SK-N-SH treated with all-trans-retinoic acid at 6 μM for 48 hours (cell line): ENCODE data around the gene ADCY5.

Experiments used
- ATAC-seq: fragments of 200-7000 bp; cut with Tn5 transposase; 3 replicates; pipeline ENCODE4 v1.9.1; 2020; ENCODE audit warnings: mild to moderate bottlenecking, moderate library complexity
- ARNTL ChIP-seq: fragments of 450-650 bp; formaldehyde crosslinking; IDR thresholded peaks from 2 replicates; pipeline ENCODE4 v1.5.0; 2020; ENCODE audit warnings: low read depth, mild to moderate bottlenecking, moderate library complexity, borderline replicate concordance
- CREB5 ChIP-seq: fragments of 250-450 bp; sonication (Bioruptor Pico); IDR thresholded peaks from 2 replicates; pipeline ENCODE4 v1.5.1; 2020; ENCODE audit warnings: low read depth, mild to moderate bottlenecking, moderate library complexity
- CSDC2 ChIP-seq: fragments of 250-450 bp; sonication (Bioruptor Pico); IDR thresholded peaks from 2 replicates; pipeline ENCODE4 v1.5.0; 2020; ENCODE audit warnings: mild to moderate bottlenecking, moderate library complexity
- ESRRG ChIP-seq: fragments of 250-450 bp; sonication (Bioruptor Pico); IDR thresholded peaks from 2 replicates; pipeline ENCODE4 v1.6.1; 2021; ENCODE audit warnings: mild to moderate bottlenecking
- GLIS3 ChIP-seq: fragments of 250-450 bp; sonication (Bioruptor Pico); IDR thresholded peaks from 2 replicates; pipeline ENCODE4 v1.5.0; 2020; ENCODE audit warnings: mild to moderate bottlenecking, moderate library complexity
- ISL1 ChIP-seq: fragments of 250-450 bp; sonication (Bioruptor Pico); IDR thresholded peaks from 2 replicates; pipeline ENCODE4 v2.1.2; 2022; ENCODE audit warnings: mild to moderate bottlenecking, moderate library complexity
- OSR1 ChIP-seq: fragments of 250-450 bp; sonication (Bioruptor Pico); IDR thresholded peaks from 2 replicates; pipeline ENCODE4 v1.8.0; 2022; ENCODE audit warnings: moderate library complexity, mild to moderate bottlenecking, inconsistent platforms
- PATZ1 ChIP-seq: fragments of 250-450 bp; sonication (Bioruptor Pico); IDR thresholded peaks from 2 replicates; pipeline ENCODE4 v1.8.0; 2020; ENCODE audit warnings: mild to moderate bottlenecking, moderate library complexity, borderline replicate concordance
- POU6F1 ChIP-seq: fragments of 250-450 bp; sonication (Bioruptor Pico); IDR thresholded peaks from 2 replicates; pipeline ENCODE4 v1.8.0; 2021; ENCODE audit warnings: low read depth, mild to moderate bottlenecking, moderate library complexity, borderline replicate concordance
- PPARA ChIP-seq: fragments of 250-450 bp; sonication (Bioruptor Pico); IDR thresholded peaks from 2 replicates; pipeline ENCODE4 v1.5.0; 2020; ENCODE audit warnings: mild to moderate bottlenecking, borderline replicate concordance
- SNAI2 ChIP-seq: fragments of 250-450 bp; sonication (Bioruptor Pico); IDR thresholded peaks from 2 replicates; pipeline ENCODE4 v1.5.0; 2020; ENCODE audit warnings: mild to moderate bottlenecking, moderate library complexity
- TCF4 ChIP-seq: fragments of 250-450 bp; sonication (Bioruptor Pico); IDR thresholded peaks from 2 replicates; pipeline ENCODE4 v1.8.0; 2021; ENCODE audit warnings: mild to moderate bottlenecking, moderate library complexity, borderline replicate concordance
- TOX ChIP-seq: fragments of 250-450 bp; sonication (Bioruptor Pico); IDR thresholded peaks from 2 replicates; pipeline ENCODE4 v1.8.0; 2021; ENCODE audit warnings: mild to moderate bottlenecking, moderate library complexity, borderline replicate concordance
- TSHZ2 ChIP-seq: fragments of 250-450 bp; sonication (Bioruptor Pico); IDR thresholded peaks from 2 replicates; pipeline ENCODE4 v1.5.0; 2020; ENCODE audit warnings: mild to moderate bottlenecking, moderate library complexity
- ZFP3 ChIP-seq: fragments of 250-450 bp; sonication (Bioruptor Pico); IDR thresholded peaks from 2 replicates; pipeline ENCODE4 v1.5.0; 2020; ENCODE audit warnings: mild to moderate bottlenecking, moderate library complexity
- ZNF565 ChIP-seq: fragments of 450-650 bp; formaldehyde crosslinking; conservative IDR thresholded peaks from 2 replicates; pipeline ENCODE4 v1.5.0; 2020; ENCODE audit warnings: low read depth, mild to moderate bottlenecking, moderate library complexity
- ZNF8 ChIP-seq: fragments of 450-650 bp; formaldehyde crosslinking; IDR thresholded peaks from 2 replicates; pipeline ENCODE4 v1.5.0; 2020; ENCODE audit warnings: mild to moderate bottlenecking, moderate library complexity
- TF ChIP-seq, protein P1 (sequence below): fragments of 250-450 bp; sonication (Bioruptor Pico); IDR thresholded peaks from 2 replicates; pipeline ENCODE4 v1.5.1; 2021; ENCODE audit warnings: mild to moderate bottlenecking, moderate library complexity

ADCY5 gene

DNA sequence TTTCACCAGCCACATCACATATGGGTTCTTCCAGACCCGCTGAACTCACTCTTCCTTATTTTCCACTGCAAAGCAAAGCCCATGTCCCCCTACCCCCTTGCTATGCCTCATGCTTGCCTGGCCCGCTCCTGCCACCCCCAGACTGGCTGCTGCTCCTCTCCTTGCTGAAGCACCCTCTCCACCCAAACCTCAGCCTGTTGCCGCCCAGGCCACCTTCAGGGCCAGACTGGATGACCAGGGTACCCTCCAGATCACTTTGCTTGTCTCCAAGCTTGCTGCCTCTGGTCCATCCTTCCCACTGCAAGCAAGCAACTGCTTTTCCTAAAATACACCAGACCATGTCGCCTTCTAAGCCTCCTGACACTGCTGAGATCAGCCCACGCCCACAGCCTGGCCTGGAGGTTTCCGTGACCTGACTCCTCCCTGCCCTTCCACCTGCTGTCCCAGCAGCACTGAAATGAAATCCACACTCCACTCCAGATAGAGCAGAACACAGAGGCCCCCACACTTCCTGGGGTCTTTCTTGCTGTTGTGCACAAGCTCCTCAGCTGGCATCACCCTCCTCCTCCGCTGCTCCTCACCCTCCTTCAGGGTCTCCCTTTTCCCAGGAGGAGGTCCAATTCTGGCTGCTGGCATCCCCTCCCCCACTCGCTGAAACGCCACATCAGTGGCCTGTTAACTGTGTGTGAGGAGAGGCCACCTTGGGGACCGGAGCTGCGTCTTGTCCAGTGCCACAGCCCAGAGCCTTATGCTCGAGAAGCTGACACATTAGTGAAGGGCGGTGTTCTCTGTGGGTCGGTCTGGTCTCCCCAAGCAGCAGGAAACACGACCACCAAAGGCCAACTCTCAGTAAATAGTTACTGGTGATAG is 99.1 kb downstream of the ADCY5 start:
- ATAC-seq = no peak
- no peak for TF ChIP-seq SNAI2
- no peak for TF ChIP-seq OSR1
- TF ChIP-seq ZNF8 (CRISPR knock-in tag) = no peak
- TF ChIP-seq TOX (CRISPR knock-in tag) = no peak
- no peak for TF ChIP-seq ESRRG
- TF ChIP-seq ZNF565 (CRISPR knock-in tag) = no peak
- TF ChIP-seq TSHZ2 (CRISPR knock-in tag) = no peak
- TF ChIP-seq ARNTL (CRISPR knock-in tag) = no peak
- TF ChIP-seq PATZ1 (CRISPR knock-in tag) = no peak
- no peak for TF ChIP-seq CREB5 (CRISPR knock-in tag)
- no peak for TF ChIP-seq PPARA (CRISPR knock-in tag)
- no peak for TF ChIP-seq GLIS3 (CRISPR knock-in tag)
- TF ChIP-seq POU6F1 (CRISPR knock-in tag) = no peak
- no peak for TF ChIP-seq ZFP3 (CRISPR knock-in tag)
- no peak for TF ChIP-seq CSDC2
- no peak for TF ChIP-seq TCF4 (CRISPR knock-in tag)
- no peak for TF ChIP-seq ISL1 (CRISPR knock-in tag)

DNA sequence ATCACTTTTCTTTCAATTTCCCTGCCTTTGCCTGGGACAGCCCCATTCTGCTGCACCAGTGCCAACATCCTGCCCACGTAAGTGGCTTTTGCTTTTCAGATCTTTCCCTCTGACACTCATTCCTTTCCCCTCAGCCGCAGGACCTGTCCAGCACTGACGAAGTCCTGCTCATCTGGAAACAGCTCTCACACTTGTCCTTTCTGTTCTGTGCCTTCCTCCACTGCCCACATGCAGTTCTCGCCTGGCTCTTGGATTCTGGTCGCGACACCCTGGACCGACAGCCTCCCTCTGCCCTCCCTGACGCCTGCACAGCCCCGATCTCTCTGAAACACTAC is 99.7 kb downstream of the ADCY5 start:
- ATAC-seq = no peak
- TF ChIP-seq ISL1 (CRISPR knock-in tag) = no peak
- TF ChIP-seq ZNF8 (CRISPR knock-in tag) = no peak
- TF ChIP-seq GLIS3 (CRISPR knock-in tag) = no peak
- no peak for TF ChIP-seq PATZ1 (CRISPR knock-in tag)
- no peak for TF ChIP-seq TCF4 (CRISPR knock-in tag)
- TF ChIP-seq TSHZ2 (CRISPR knock-in tag) = no peak
- TF ChIP-seq PPARA (CRISPR knock-in tag) = no peak
- no peak for TF ChIP-seq TOX (CRISPR knock-in tag)
- TF ChIP-seq, protein P1, sequence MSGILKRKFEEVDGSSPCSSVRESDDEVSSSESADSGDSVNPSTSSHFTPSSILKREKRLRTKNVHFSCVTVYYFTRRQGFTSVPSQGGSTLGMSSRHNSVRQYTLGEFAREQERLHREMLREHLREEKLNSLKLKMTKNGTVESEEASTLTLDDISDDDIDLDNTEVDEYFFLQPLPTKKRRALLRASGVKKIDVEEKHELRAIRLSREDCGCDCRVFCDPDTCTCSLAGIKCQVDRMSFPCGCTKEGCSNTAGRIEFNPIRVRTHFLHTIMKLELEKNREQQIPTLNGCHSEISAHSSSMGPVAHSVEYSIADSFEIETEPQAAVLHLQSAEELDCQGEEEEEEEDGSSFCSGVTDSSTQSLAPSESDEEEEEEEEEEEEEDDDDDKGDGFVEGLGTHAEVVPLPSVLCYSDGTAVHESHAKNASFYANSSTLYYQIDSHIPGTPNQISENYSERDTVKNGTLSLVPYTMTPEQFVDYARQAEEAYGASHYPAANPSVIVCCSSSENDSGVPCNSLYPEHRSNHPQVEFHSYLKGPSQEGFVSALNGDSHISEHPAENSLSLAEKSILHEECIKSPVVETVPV (CRISPR knock-in tag) = no peak
- no peak for TF ChIP-seq ZNF565 (CRISPR knock-in tag)
